GM21360 (cell line): ENCODE measurements around the gene LDB3.
"Not testable (repeated sequence)": the region's sequence is repeated elsewhere in the genome, so short reads cannot be mapped to it uniquely, and the experiment has no call there.

Experiments
- ATAC-seq: cut with Tn5 transposase; IDR thresholded peaks from one replicate; pipeline ENCODE4 v1.9.1; 2021; ENCODE audit warnings: mild to moderate bottlenecking, moderate library complexity; ENCODE audit not compliant: unreplicated experiment

Gene LDB3, protein sequence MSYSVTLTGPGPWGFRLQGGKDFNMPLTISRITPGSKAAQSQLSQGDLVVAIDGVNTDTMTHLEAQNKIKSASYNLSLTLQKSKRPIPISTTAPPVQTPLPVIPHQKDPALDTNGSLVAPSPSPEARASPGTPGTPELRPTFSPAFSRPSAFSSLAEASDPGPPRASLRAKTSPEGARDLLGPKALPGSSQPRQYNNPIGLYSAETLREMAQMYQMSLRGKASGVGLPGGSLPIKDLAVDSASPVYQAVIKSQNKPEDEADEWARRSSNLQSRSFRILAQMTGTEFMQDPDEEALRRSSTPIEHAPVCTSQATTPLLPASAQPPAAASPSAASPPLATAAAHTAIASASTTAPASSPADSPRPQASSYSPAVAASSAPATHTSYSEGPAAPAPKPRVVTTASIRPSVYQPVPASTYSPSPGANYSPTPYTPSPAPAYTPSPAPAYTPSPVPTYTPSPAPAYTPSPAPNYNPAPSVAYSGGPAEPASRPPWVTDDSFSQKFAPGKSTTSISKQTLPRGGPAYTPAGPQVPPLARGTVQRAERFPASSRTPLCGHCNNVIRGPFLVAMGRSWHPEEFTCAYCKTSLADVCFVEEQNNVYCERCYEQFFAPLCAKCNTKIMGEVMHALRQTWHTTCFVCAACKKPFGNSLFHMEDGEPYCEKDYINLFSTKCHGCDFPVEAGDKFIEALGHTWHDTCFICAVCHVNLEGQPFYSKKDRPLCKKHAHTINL

DNA sequence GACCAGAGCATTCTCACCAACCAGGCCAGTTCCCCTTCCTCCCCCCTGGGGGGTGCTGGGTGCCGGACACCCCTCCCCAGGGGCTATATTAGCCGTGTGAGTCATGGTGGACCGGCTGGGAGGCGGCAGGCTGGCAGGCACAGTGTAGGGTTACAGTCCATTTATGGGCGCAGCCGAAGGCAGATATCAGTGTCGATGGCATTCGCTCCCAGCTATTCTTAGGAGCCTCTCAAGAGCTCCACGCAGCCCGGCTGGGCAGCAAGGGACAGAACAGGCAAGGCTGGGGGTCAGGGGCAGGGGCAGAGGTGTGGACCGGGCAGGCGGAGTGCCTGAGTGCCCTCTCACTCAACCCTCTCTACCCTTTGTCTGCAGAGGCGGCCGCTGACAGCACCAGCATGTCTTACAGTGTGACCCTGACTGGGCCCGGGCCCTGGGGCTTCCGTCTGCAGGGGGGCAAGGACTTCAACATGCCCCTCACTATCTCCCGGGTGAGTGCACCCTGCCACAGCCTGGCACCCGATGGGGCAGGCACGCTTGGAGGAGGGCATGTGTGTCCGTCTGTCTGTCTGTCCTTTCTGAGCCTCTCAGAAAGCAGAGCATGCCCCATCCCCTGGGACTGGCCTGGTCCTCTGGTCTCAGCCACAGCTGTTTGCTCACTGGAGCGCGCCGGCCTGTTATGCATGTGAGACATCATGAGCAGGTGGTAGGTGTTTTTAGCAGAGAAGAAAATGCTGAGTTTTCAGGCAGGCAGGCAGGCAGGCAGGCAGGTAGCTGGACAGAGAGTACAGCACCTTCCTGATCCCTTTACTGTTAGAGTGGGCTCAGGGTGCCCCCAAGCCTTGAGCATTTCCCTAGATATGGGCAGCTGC lies at the start of gene LDB3:
Gene LDB3 (plus strand): TSS at position 215 of the 869 bp plus-strand sequence. CDS start 181 bp downstream, at position 396.
- ATAC-seq: peak; percentile 54

DNA sequence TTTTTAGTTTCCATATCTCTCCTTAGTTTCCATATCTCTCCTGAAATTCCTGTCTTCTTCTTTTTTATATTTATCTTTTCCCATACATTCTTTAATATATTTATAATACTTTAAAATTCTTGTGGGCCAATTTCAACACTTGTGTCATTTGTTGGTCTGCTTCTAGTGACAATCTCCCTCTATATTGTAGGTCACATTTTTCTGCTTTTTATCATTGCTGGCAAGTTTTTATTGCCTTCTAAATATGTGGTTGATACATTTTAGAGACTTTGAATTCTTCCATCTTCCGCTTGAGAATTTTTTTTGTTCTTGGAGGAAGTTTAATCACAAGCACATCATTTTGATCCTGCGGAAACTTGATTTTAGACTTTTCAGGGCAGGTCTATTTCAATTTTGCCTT lies 40.0 kb upstream of the LDB3 start:
- ATAC-seq: no peak

DNA sequence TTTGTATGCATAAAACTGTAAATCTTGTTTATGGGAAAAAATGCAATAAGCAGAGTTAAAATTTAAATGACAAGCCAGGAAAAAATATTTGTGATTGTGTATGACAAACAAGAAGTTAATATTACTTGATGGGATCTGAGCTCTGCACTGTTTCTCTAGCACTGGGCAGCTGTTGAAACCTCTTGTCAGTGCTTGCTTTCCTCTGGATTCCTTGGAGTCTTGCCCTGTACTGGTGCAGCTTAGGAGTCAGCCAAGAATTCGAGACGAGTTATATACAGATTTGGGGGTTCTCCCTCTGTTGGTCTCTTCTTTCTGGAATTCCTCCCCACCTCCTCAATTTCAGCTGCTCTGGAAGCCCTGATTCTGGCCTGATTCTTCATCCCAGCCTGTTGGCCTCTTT lies 38.2 kb upstream of the LDB3 start:
- no peak for ATAC-seq

DNA sequence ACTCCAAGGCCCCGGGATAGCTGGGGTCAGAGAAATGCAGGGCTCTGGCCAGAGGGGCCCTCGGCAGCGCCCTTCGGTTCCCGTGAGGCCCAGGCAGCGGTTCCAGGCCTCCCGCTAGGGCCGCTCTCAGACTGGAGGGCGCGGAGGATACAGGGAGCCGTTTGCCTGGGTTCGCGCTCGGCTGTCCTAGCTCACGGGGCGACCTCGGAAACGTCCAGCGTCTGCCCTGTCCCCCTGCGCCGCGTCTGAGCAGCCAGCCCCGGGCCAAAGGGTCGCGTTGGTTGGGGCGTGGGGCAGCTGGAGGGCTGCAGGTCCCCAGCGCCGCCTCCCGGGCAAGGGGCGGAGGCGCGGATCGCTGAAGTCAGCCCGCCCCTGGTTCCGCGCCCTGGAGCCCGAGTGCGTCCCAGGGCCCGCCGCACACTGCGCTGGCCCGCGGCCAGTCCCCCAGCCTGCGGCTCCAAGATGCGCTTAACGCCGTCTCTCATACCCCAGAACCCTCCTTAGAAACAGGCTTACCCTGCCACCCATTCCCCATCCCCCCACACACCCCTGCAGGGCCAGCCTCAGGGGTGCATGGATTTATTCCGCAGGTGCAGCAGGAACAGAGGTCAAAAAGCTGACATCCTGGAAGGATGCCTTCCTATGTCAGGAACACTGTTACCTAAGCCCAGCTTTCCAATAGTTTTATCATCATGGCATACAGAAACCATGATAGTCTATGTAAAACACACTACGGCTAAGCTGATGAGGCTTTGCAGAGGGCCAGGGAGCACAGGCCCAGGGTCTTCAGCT lies 36.1 kb upstream of the LDB3 start:
- no peak for ATAC-seq

DNA sequence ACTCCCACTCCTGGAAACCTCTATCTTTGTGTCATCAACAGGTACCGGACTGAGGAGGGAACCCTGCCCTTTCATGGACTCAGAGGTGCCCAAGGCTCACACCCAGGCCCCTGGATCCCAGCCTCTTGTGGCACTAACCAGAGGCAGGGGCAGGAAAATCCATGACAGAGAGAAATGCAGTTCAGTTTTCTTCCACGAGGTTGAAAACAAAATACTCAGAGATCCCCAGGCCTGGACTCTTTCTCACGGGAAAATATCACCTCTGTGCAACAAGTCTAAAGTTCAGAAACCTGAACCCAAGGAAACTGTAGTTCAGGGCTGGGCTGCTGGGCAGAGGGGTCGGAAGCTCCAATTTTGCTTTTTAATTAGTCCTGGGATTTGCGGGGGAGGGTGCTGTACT lies 35.4 kb upstream of the LDB3 start:
- ATAC-seq: no peak

DNA sequence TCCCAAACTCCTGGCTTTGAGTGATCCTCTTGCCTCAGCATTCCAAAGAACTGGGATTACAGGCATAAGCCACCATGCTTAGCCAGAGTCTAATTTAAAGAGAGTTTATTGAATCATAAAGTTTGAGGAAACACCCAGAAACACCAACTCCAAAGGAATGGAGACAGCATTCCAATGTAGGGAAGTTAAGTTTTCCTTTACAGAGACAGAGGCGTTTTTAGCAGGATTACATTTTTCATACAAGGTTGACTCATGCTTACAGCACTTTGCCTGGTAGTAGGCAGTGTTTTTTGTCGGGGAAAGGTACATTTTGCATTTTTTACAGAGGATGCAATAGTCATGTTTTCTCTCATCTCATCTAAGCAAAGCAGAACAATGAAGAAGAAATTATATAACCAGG lies 32.9 kb upstream of the LDB3 start:
- no peak for ATAC-seq

DNA sequence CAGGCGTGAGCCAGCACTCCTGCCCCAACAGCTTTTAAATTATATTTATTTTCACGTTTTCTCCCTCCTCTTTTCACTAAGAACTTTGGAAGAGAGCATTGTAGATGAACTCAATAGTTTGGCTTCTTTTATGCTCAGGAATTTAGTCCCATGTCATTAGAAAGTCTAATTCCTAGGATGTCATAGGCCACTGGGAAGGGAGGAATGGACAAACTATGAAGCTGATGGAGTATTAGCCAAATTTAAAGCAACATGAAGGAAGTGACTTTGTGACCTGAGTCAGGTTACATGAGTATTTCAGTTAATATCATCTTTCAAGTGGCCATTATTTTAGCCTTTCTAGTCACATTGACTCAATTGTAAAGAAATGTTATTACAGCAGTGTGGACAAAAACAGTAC lies 32.0 kb upstream of the LDB3 start:
- no peak for ATAC-seq

DNA sequence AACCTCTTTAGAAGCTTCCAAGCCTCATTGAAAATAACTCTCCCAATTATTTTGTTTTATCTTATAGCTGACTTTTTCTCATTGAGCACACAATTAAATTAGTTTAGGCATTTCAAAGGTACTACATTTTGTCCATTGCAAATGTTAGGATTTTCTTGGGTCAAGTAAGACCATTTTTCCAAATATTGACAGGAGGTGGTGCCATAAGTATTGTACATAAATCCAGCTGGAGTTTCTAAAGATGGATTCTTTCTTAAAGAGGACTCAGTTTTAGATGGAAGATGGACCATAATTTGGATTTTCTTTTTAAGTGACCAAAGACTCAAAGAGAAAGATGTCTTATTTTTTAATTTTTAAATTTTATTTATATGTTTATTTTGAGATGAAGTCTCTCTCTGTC lies 26.3 kb upstream of the LDB3 start:
- no peak for ATAC-seq

DNA sequence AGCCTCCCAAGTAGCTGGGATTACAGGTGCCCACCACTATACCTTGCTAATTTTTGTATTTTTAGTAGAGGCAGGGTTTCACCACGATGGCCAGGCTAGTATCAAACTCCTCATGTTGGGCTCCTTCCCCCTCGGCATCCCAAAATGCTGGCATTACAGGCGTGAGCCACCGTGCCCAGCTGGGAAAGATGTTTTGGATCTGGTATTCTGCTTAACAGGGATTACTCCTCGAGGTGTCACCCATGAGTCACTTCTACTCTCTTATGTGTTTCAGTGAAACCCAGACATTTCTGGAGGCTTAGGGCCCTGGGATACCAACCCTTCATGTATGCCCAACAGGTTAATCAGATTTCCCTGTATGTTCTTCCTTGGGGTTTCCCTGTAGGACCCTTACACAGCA lies 25.8 kb upstream of the LDB3 start:
- ATAC-seq: no peak

DNA sequence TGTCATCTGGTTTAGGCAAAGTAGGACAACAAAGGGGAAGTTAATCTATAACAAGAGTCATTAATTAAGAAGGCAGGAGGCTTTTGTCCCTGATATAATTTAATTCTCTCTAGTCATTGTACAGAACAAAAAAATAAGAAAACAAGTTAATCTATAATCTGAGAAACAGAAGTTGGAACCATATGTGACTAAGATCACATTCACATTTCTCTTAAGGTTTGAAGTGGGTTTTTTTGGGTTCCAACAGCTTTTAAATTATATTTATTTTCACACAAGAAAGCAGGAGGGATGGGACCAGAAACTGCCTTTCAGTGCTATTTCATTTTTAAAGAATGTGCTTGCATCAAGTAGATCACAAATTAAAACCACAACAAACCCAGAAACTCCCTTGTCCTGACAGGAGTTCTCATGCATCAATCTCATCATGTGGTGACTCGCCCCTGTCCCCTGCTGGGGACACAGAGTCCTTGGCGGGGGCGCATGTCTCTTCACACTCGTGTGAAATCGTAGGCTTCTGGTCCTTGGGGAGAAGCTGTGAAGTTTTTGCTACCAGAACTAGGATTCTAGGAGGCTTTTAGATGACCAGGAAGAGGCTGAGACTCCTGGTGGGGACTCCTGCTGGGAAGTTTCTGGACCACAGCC lies 24.0 kb upstream of the LDB3 start:
- ATAC-seq: no peak

DNA sequence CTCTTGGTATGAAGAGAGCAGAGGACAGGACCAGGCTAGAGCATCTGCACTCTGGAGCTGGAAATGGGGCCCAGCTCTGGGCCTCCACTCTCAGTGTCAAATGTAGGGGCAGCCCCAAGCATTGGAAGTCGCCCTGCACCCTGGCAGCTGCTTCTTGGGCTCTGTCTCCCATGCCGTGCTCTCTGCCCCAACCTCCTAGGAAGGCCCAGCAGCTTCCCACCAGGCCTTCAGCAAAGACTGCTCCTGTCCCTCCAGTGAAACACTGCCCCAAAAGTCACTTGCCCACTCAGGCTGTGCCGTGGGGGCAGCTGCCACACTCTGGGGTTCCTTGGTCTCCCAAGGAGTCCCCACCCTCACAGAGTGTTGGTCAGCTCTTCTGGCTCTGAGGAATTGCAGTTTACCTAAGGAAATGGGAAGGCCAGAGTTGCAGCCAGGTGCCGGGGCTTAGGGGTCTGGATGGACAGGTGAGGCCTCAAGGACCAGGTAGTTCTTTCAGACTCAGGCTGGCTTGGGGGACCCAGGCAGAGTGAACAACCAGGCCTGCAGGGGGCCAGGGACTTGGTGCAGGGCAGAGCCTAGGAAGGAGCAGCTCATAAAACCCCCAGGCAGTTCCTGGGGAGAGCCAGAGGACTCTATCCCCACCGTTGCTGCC lies 23.4 kb upstream of the LDB3 start:
- no peak for ATAC-seq

DNA sequence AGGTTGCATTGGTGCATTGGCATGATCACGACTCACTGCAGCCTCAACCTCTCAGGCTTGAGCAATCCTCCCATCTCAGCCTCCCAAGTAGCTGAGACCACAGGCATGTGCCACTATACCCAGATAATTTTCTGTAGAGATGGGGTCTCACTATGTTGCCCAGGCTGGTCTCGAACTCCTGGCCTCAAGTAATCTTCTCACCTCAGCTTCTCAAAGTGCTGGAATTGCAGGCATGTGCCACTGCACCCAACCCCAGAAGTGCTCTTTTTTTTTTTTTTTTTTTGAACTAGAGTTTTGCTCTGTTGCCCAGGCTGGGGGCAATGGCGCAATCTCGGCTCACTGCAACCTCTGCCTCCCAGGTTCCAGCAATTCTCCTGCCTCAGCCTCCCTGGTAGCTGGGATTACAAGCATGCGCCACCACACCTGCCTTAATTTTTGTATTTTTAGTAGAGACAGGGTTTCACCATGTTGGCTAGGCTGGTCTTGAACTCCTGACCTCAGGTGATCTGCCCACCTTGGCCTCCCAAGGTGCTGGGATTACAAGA lies 22.6 kb upstream of the LDB3 start:
- not testable (repeated sequence) for ATAC-seq

DNA sequence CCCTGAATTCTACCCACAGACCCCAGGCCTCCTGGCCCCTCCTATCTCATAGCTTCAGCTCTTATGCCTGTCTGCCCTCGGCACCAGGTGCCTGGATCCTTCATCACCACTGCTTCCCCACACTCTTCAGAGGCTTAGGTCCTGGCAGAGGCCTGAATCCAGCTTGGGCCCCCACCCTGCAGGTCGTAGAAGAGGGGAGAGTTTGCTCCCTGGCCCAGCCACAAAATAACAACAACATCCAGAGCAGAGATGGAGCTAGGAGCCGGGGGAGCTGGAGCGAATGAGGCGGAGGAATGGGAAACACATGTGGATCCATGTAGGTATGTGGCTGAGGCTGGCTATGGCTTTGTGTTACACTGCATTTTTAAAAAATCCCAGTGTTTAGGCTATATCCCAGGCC lies 21.8 kb upstream of the LDB3 start:
- ATAC-seq: no peak

DNA sequence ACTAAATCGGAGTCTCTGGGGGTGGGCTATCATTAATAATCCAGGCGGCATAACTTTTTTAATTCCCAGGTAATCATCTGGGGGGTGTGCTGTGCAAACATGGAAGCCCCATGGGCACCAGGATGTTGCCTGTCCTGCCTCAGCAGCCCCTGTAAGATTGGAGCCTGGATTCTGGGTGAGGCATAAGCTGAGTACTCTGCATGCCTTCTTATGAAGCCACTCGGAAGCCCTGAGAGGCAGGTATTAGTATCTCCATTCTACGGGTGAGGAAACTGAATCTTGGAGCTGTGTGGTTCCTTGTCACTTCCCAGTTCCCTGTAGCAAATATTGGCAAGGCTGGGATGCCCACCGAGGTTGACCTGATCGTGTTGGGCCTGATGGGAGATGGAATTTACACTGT lies 21.4 kb upstream of the LDB3 start:
- no peak for ATAC-seq

DNA sequence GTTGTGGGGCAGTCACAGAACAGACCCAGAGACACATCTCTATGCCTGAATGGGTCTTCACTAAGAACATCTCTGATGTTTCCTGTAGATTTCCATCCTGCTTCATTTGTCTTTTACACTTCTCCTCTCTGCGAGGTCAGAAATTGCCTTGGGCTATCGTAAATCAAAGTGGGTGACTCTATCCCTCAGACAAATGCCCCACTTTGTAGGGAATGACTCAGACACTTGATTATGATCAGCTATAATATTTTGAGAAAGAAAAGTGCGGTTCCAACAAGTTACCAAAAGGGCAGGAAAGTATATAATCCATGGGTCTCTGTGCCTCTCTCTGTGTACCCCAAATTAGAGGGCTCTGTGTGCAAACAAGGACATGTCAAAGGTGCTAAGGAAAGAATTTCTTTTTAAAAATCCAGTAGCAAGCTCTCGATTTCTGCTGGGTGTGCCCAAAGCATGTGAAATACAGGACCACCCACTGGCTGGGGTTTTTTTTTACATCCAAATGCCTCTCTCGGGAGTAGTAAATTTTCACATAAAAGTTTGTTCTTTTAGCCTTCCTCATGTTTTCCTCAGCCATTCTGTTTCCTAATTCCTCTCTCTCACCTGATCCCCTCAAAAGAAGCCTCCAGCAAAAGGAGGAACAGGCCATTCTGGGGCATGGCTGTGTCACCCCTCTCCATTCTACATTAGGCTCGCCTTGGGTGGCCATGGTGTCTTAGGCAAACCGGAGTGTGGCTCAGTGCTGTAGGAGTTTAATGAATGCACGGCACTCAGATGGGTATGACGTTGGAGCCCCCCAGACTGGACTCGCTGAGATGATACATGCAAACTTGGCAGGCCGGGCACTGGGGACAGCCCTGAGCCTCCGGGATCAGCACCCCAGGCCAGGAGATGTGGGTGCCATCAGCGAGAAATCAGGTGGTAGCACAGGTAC lies 20.3 kb upstream of the LDB3 start:
- no peak for ATAC-seq

DNA sequence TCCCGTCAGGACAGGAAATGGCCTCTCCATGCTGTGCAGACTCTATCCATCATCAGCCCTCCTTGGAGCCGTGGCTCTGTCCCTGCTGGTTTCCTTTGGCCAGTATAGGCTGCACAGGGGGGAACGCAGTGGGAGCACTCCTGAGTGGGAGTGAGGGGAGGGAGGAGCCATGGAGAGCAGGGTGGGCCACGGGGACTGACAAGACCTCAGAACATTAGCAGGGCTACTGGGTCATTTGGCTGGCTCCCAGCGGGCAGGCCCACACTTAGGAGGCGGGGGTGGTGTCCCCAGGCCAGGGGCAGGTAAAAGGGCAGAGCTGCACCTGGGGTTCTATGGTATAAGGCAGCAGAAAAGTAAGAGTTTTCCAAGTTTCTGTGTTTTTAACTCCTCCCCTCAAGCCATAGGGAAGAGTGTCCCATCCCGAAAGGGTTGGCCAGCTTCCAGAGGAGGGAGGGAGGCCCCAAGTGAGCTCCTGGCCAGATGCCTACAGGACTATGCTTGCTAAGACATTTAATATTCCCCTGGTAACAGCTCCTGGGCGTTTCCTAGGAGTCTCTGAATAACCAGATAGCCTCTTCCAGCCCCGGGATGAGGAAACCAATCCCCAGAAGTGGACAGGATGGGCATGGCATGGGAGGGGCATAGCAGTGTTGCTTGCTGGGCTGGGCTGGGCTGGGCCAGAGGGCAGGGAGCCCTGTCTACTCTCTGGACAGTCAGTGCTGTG lies 19.4 kb upstream of the LDB3 start:
- no peak for ATAC-seq

DNA sequence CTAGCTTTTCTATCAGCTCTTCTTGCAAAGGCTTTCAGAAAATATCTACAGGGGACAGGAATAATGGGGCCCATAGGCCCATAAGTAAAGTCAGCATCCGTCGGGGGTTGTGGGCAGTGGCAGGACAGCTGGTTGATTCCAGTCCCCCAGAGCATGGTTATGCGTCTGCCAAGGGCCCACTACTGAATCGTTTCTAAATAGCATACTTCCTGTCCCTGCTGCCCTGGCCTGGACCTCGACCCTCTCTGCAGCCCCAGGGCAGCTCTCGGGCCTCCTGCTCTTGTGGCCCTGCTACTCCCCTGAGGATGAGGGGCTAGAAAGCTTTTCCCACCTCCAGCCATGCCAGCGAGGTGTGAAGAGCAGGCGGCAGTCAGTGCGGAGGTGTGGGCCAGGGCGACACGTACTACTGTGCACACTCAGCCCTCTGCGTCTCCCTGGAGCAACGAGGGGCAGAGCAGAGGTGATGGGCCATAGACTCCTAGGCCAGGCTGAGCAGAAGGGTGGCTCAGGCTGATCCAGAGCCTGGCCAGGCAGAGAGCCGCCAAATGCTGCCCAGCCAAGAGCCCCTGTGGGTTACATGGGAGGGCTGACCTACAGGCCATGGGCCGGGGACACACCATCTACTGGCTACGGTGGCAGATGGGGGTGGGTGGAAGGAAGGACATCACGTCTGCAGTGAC lies 18.7 kb upstream of the LDB3 start:
- ATAC-seq: no peak
